HepG2 (cell line): ENCODE measurements around the gene MCC.

Experiments
- ARID3A ChIP-seq: IDR thresholded peaks from 2 replicates; pipeline ENCODE4 v1.6.1; 2012; ENCODE audit warnings: low read depth, low read length, improper control_type of control experiment
- CTCF ChIP-seq: sonication (generic); formaldehyde crosslinking; IDR thresholded peaks from 2 replicates; pipeline ENCODE4 v1.5.0; 2020; ENCODE audit warnings: mild to moderate bottlenecking, missing genetic modification reagents, moderate library complexity
- DDIT3 ChIP-seq: sonication (generic); formaldehyde crosslinking; IDR thresholded peaks from 2 replicates; pipeline ENCODE4 v1.4.0; 2020; ENCODE audit warnings: mild to moderate bottlenecking, missing genetic modification reagents
- MAX ChIP-seq: IDR thresholded peaks from 2 replicates; pipeline ENCODE4 v1.6.1; 2012; ENCODE audit warnings: inconsistent platforms
- POLR2A ChIP-seq, 2 experiments: IDR thresholded peaks; 2 replicates each; pipeline ENCODE4 v1.6.1; 2011; ENCODE audit warnings: low read depth in 2 of 2, low read length in 2 of 2, mild to moderate bottlenecking in 1 of 2, moderate library complexity in 1 of 2; ENCODE audit not compliant: insufficient read depth in 1 of 2
- PTBP1 ChIP-seq: fragments of 200-400 bp; formaldehyde crosslinking; IDR thresholded peaks from 2 replicates; pipeline ENCODE4 v1.6.1; 2018; ENCODE audit warnings: low read length, low read depth; ENCODE audit not compliant: poor library complexity, severe bottlenecking
- TCF7L2 ChIP-seq: IDR thresholded peaks from 2 replicates; pipeline ENCODE4 v1.6.1; 2011; ENCODE audit warnings: mild to moderate bottlenecking, low read depth, low read length, moderate library complexity
- ZNF75D ChIP-seq: sonication (generic); formaldehyde crosslinking; IDR thresholded peaks from 2 replicates; pipeline ENCODE4 v1.8.1; 2023; ENCODE audit warnings: missing genetic modification reagents, mild to moderate bottlenecking, borderline replicate concordance

- TF ChIP-seq ARID3A = no peak
- TF ChIP-seq DDIT3 (CRISPR knock-in tag) = no peak
- no peak for TF ChIP-seq POLR2A (IDR thresholded peaks at IDR 0.05; ENCODE audit: insufficient read depth in 1 of 2, low read depth in 2 of 2, low read length in 2 of 2)
- TF ChIP-seq MAX = no peak
- TF ChIP-seq PTBP1 = no peak
- no peak for TF ChIP-seq ZNF75D
- no peak for TF ChIP-seq CTCF (CRISPR knock-in tag)
- TF ChIP-seq TCF7L2 = no peak
These were observed 316.7 kb downstream of the MCC start for GRCh38 chr5:113171520-113171919.
